ENCODE results near the gene PSTPIP2. TPM values are rescaled to one million over a fixed set of nuclear protein-coding genes. Genes with fewer than 3 reads are reported as not detected.

PSTPIP2 gene
- total and polyA plus RNA-seq, 4 experiments from 2014 or later = 10.9 to 19.7 (median 13.7) TPM

- Histone ChIP-seq H3K9me3 (ENCODE audit: control insufficient read depth in 1 of 2, low read length in 2 of 2) (no peaks in the 10 kb centered on the region), H3K27ac (ENCODE audit: low read depth, low read length) (peak overlapping the region; percentile 25), H3K27me3 (ENCODE audit: insufficient read depth, low read length) (no peaks in the 10 kb centered on the region), H3K36me3 (ENCODE audit: insufficient read depth, low read length) (no peaks in the 10 kb centered on the region), H3K4me1 (ENCODE audit: insufficient read depth, low read length) (peaks cover 6% of the 10 kb centered on the region), H3K4me3 (ENCODE audit: low read length in 2 of 2) (peak overlapping the region; percentile 20 to 85)
- ChIA-PET POLR2A (ENCODE audit: partially characterized antibody) (interaction anchor here (2.8 kb wide), 1 partner anchor 44 kb away, joined by 17 read pairs; the partner anchor contains the start of gene PSTPIP2), CTCF (ENCODE audit: partially characterized antibody) (interaction anchor here (3.1 kb wide), 1 partner anchor 44 kb away, joined by 10 read pairs; the partner anchor contains the start of gene PSTPIP2)
- Mint-ChIP-seq H3K4me3 (peak overlapping the region; percentile 92 to 97 (median 92)), H3K27ac (peak overlapping the region; percentile 69 to 92 (median 87)), H3K36me3 (peaks cover 12 to 25% of the 10 kb centered on the region in 2 donors), H3K27me3 (no peaks in the 10 kb centered on the region), H3K4me1 (peaks cover 4 to 12% (median 11%) of the 10 kb centered on the region in 4 donors), H3K9me3 (peaks cover 0 to 2% (median 0%) of the 10 kb centered on the region in 8 donors)
- DNase-seq = no peak
- intact Hi-C loops (cut with micrococcal nuclease) = loop anchor here (1.0 kb wide), 1 partner anchor 45 kb away; no protein-coding TSS in a partner anchor
Observed at GRCh38 chr18:46028536-46028891, 43.5 kb downstream of the PSTPIP2 start.

- intact Hi-C loops (cut with micrococcal nuclease) = no loop called here
- Mint-ChIP-seq H3K27me3 (no peaks in the 10 kb centered on the region), H3K4me1 (peaks cover 0 to under 1% (median 0%) of the 10 kb centered on the region in 4 donors), H3K4me3 (no peak overlapping the region), H3K27ac (no peak overlapping the region), H3K9me3 (no peaks in the 10 kb centered on the region), H3K36me3 (peaks cover 3 to 27% of the 10 kb centered on the region in 2 donors)
- Histone ChIP-seq H3K27ac (ENCODE audit: low read depth, low read length) (no peak overlapping the region), H3K4me3 (ENCODE audit: low read length in 2 of 2) (no peak overlapping the region), H3K9me3 (ENCODE audit: control insufficient read depth in 1 of 2, low read length in 2 of 2) (no peaks in the 10 kb centered on the region), H3K36me3 (ENCODE audit: insufficient read depth, low read length) (no peaks in the 10 kb centered on the region), H3K27me3 (ENCODE audit: insufficient read depth, low read length) (no peaks in the 10 kb centered on the region), H3K4me1 (ENCODE audit: insufficient read depth, low read length) (no peaks in the 10 kb centered on the region)
- POLR2A ChIA-PET (ENCODE audit: partially characterized antibody) = no interaction called here
- CTCF ChIA-PET (ENCODE audit: partially characterized antibody) = interaction anchor here (0.7 to 1.5 kb wide), 2 partner anchors 49 to 54 kb away, joined by 3 to 4 read pairs; no protein-coding TSS in a partner anchor
- no peak for DNase-seq
Observed at GRCh38 chr18:46019936-46020335, 52.1 kb downstream of the PSTPIP2 start.

- H3K4me1 Mint-ChIP-seq = peaks cover 4 to 6% (median 4%) of the 10 kb centered on the region in 4 donors
- no peaks in the 10 kb centered on the region for H3K27me3 Mint-ChIP-seq
- POLR2A ChIA-PET (ENCODE audit: partially characterized antibody) = no interaction called here
- Histone ChIP-seq H3K36me3 (ENCODE audit: insufficient read depth, low read length) (peaks cover 7% of the 10 kb centered on the region), H3K4me3 (ENCODE audit: low read length in 2 of 2) (no peak overlapping the region), H3K4me1 (ENCODE audit: insufficient read depth, low read length) (peaks cover 6% of the 10 kb centered on the region), H3K27me3 (ENCODE audit: insufficient read depth, low read length) (no peaks in the 10 kb centered on the region), H3K27ac (ENCODE audit: low read depth, low read length) (no peak overlapping the region), H3K9me3 (ENCODE audit: control insufficient read depth in 1 of 2, low read length in 2 of 2) (no peaks in the 10 kb centered on the region)
- H3K36me3 Mint-ChIP-seq = peaks cover 23 to 37% of the 10 kb centered on the region in 2 donors
- no peak for DNase-seq
- H3K9me3 Mint-ChIP-seq = no peaks in the 10 kb centered on the region
- CTCF ChIA-PET (ENCODE audit: partially characterized antibody) = interaction anchor here (1.1 to 1.3 kb wide), 3 partner anchors 21 to 60 kb away, joined by 3 to 4 read pairs (median 4); partner anchors contain the start of gene PSTPIP2
- H3K27ac Mint-ChIP-seq = peak overlapping the region in 1 of 7 donors; percentile 52
- no peak overlapping the region for H3K4me3 Mint-ChIP-seq
- intact Hi-C loops (cut with micrococcal nuclease) = no loop called here
Observed at GRCh38 chr18:46013484-46014189, 58.4 kb downstream of the PSTPIP2 start.

- Histone ChIP-seq H3K4me3 (ENCODE audit: low read length in 2 of 2) (no peak overlapping the region), H3K4me1 (ENCODE audit: insufficient read depth, low read length) (peaks cover 6% of the 10 kb centered on the region), H3K27ac (ENCODE audit: low read depth, low read length) (no peak overlapping the region), H3K27me3 (ENCODE audit: insufficient read depth, low read length) (no peaks in the 10 kb centered on the region), H3K36me3 (ENCODE audit: insufficient read depth, low read length) (peaks cover 11% of the 10 kb centered on the region), H3K9me3 (ENCODE audit: control insufficient read depth in 1 of 2, low read length in 2 of 2) (no peaks in the 10 kb centered on the region)
- POLR2A ChIA-PET (ENCODE audit: partially characterized antibody) = no interaction called here
- Mint-ChIP-seq H3K27me3 (no peaks in the 10 kb centered on the region), H3K9me3 (no peaks in the 10 kb centered on the region), H3K4me1 (peaks cover 4 to 6% (median 4%) of the 10 kb centered on the region in 4 donors), H3K36me3 (peaks cover 28 to 37% of the 10 kb centered on the region in 2 donors), H3K27ac (no peak overlapping the region), H3K4me3 (no peak overlapping the region)
- intact Hi-C loops (cut with micrococcal nuclease) = no loop called here
- CTCF ChIA-PET (ENCODE audit: partially characterized antibody) = interaction anchor here (0.8 to 1.4 kb wide), 2 partner anchors 63 to 110 kb away, joined by 3 to 4 read pairs; no protein-coding TSS in a partner anchor
- DNase-seq = no peak
Observed at GRCh38 chr18:46010676-46011075, 61.4 kb downstream of the PSTPIP2 start.

DNA sequence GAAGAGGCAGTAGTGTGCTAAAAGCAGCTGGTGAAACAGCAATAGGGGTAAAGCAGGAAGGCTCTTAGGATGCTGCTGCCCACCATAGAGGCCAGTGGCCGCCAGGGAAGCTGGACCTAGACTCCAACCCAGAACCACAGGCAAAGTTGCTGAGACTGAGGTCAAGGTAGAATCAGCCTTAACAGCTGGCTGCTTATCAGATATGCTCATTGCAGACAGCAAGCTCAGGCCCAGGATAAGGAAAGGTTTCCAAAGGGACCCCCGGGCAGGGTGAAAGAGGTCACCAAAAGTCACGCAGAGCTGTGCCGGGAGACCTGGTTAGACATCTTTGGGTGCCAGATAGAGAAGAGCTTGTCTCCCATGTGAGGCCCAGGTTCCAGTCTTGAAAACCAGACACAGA, 62.0 kb downstream of the PSTPIP2 start:
- peaks cover 6% of the 10 kb centered on the region for H3K4me1 ChIP-seq (ENCODE audit: insufficient read depth, low read length)
- H3K27ac ChIP-seq (ENCODE audit: low read depth, low read length) = no peak overlapping the region
- no peaks in the 10 kb centered on the region for H3K27me3 ChIP-seq (ENCODE audit: insufficient read depth, low read length)
- Mint-ChIP-seq H3K4me1 (peaks cover 4 to 6% (median 4%) of the 10 kb centered on the region in 4 donors), H3K27ac (no peak overlapping the region), H3K27me3 (no peaks in the 10 kb centered on the region), H3K4me3 (no peak overlapping the region), H3K36me3 (peaks cover 26 to 35% of the 10 kb centered on the region in 2 donors), H3K9me3 (no peaks in the 10 kb centered on the region)
- H3K9me3 ChIP-seq (ENCODE audit: control insufficient read depth in 1 of 2, low read length in 2 of 2) = no peaks in the 10 kb centered on the region
- intact Hi-C loops (cut with micrococcal nuclease) = no loop called here
- ChIA-PET CTCF (ENCODE audit: partially characterized antibody) (interaction anchor here (0.7 to 1.4 kb wide), 3 partner anchors 10 to 109 kb away, joined by 3 to 4 read pairs (median 3); no protein-coding TSS in a partner anchor), POLR2A (ENCODE audit: partially characterized antibody) (interaction anchor here (1.0 kb wide), 1 partner anchor 323 kb away, joined by 4 read pairs; no protein-coding TSS in a partner anchor)
- H3K4me3 ChIP-seq (ENCODE audit: low read length in 2 of 2) = no peak overlapping the region
- no peak for DNase-seq
- H3K36me3 ChIP-seq (ENCODE audit: insufficient read depth, low read length) = peaks cover 11% of the 10 kb centered on the region

DNA sequence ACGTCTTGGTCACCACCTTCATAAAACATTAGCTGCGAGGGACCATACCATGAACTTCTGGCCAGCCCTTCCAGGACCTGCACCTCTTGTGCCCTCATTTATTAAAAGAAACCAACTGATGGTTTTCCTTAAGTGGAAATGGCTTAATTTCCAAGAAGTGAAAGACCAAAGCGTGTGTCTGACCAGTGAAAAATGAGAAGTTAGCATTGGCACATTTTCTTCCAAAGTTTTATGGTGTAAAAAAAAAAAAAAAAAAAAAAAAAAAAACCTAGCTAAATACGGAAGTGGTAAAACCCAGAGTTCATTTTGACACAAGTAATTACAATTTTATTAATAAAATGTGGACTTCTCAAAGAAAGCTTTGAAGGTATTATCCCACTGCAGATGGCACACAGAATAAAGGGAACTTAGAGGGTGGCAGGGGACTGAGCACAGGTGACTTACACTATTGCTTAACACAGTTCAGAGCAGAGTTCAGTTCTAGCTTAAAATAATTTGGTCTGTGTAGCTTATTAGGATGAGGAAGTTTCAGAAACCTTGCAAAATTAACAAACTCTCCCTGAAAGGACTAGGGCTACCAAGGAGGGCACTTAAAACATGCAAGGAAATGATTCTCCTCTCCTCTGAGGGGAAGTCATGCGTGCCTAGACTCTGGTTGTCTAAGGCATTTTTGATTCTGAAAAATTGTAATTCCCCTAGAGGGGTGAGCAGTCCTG, 62.8 kb downstream of the PSTPIP2 start:
- intact Hi-C loops (cut with micrococcal nuclease) = no loop called here
- Mint-ChIP-seq H3K9me3 (no peaks in the 10 kb centered on the region), H3K4me3 (no peak overlapping the region), H3K36me3 (peaks cover 27 to 36% of the 10 kb centered on the region in 2 donors), H3K4me1 (peaks cover 0 to 6% (median 4%) of the 10 kb centered on the region in 4 donors), H3K27ac (no peak overlapping the region), H3K27me3 (no peaks in the 10 kb centered on the region)
- H3K4me1 ChIP-seq (ENCODE audit: insufficient read depth, low read length) = peaks cover 6% of the 10 kb centered on the region
- ChIA-PET CTCF (ENCODE audit: partially characterized antibody) (interaction anchor here (0.7 to 1.4 kb wide), 3 partner anchors 9 to 65 kb away, joined by 3 to 4 read pairs (median 3); no protein-coding TSS in a partner anchor), POLR2A (ENCODE audit: partially characterized antibody) (interaction anchor here (1.0 kb wide), 1 partner anchor 322 kb away, joined by 4 read pairs; no protein-coding TSS in a partner anchor)
- no peak overlapping the region for H3K4me3 ChIP-seq (ENCODE audit: low read length in 2 of 2)
- H3K27me3 ChIP-seq (ENCODE audit: insufficient read depth, low read length) = no peaks in the 10 kb centered on the region
- DNase-seq = no peak
- peaks cover 11% of the 10 kb centered on the region for H3K36me3 ChIP-seq (ENCODE audit: insufficient read depth, low read length)
- no peak overlapping the region for H3K27ac ChIP-seq (ENCODE audit: low read depth, low read length)
- H3K9me3 ChIP-seq (ENCODE audit: control insufficient read depth in 1 of 2, low read length in 2 of 2) = no peaks in the 10 kb centered on the region

DNA sequence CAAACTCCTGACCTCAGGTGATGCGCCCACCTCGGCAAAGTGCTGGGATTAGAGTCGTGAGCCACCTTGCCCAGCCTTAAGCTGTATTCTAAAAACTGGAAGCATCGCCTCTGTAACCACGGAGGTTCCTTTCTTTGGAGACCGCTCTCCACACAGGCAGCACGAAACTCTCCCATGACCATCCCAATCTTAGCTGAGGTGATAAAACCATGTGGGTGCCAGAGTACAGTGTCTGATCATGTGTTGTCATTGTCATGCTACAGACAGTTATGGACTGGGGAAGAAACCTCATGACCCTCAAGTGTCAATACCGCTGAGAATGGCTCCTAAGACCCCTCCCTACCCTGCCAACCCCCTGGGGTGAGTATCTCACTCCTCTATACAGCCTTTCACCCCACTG, 63.5 kb downstream of the PSTPIP2 start:
- peaks cover 2% of the 10 kb centered on the region for H3K4me1 ChIP-seq (ENCODE audit: insufficient read depth, low read length)
- POLR2A ChIA-PET (ENCODE audit: partially characterized antibody) = no interaction called here
- H3K36me3 ChIP-seq (ENCODE audit: insufficient read depth, low read length) = peaks cover 11% of the 10 kb centered on the region
- CTCF ChIA-PET (ENCODE audit: partially characterized antibody) = interaction anchor here (1.1 to 1.2 kb wide), 2 partner anchors 65 kb away, joined by 3 read pairs; no protein-coding TSS in a partner anchor
- peaks cover 27 to 34% of the 10 kb centered on the region in 2 donors for H3K36me3 Mint-ChIP-seq
- peaks cover 0 to 3% (median 2%) of the 10 kb centered on the region in 4 donors for H3K4me1 Mint-ChIP-seq
- no peaks in the 10 kb centered on the region for H3K27me3 ChIP-seq (ENCODE audit: insufficient read depth, low read length)
- H3K27me3 Mint-ChIP-seq = no peaks in the 10 kb centered on the region
- no peak overlapping the region for H3K27ac Mint-ChIP-seq
- H3K9me3 Mint-ChIP-seq = no peaks in the 10 kb centered on the region
- intact Hi-C loops (cut with micrococcal nuclease) = no loop called here
- no peaks in the 10 kb centered on the region for H3K9me3 ChIP-seq (ENCODE audit: control insufficient read depth in 1 of 2, low read length in 2 of 2)
- no peak for DNase-seq
- no peak overlapping the region for H3K4me3 ChIP-seq (ENCODE audit: low read length in 2 of 2)
- H3K4me3 Mint-ChIP-seq = no peak overlapping the region
- H3K27ac ChIP-seq (ENCODE audit: low read depth, low read length) = no peak overlapping the region
